Neural cell (in vitro differentiated cells): ENCODE results near the gene UGGT1.

ENCODE experiments used
- CTCF ChIP-seq: fragments of 450-650 bp; IDR thresholded peaks from 2 replicates; pipeline ENCODE4 v1.5.1; 2014; ENCODE audit warnings: antibody characterized with exemption, mild to moderate bottlenecking, moderate library complexity; ENCODE audit not compliant: poor library complexity, severe bottlenecking
- EP300 ChIP-seq: fragments of 450-650 bp; conservative IDR thresholded peaks from 2 replicates; pipeline ENCODE4 v1.6.1; 2014; ENCODE audit warnings: antibody characterized with exemption, mild to moderate bottlenecking, moderate library complexity; ENCODE audit not compliant: poor library complexity, severe bottlenecking
- EZH2 ChIP-seq: fragments of 200-600, 300-800 bp; shearing (Covaris generic), sonication (generic); IDR thresholded peaks from 2 replicates; pipeline ENCODE4 v1.6.1; 2014; ENCODE audit warnings: antibody characterized with exemption, low read length, borderline replicate concordance, mild to moderate bottlenecking; ENCODE audit not compliant: insufficient read depth, poor library complexity, severe bottlenecking
- MXI1 ChIP-seq: fragments of 450-650 bp; conservative IDR thresholded peaks from 2 replicates; pipeline ENCODE4 v1.6.1; 2014; ENCODE audit warnings: antibody characterized with exemption, mild to moderate bottlenecking; ENCODE audit not compliant: poor library complexity, severe bottlenecking
- POLR2AphosphoS5 ChIP-seq: IDR thresholded peaks from 2 replicates; pipeline ENCODE4 v1.6.1; 2012
- RAD21 ChIP-seq: fragments of 450-650 bp; conservative IDR thresholded peaks from 2 replicates; pipeline ENCODE4 v1.6.1; 2014; ENCODE audit warnings: antibody characterized with exemption, mild to moderate bottlenecking, moderate library complexity
- REST ChIP-seq: IDR thresholded peaks from 2 replicates; pipeline ENCODE4 v1.6.1; 2012; ENCODE audit warnings: borderline replicate concordance
- TAF1 ChIP-seq: IDR thresholded peaks from 2 replicates; pipeline ENCODE4 v1.6.1; 2012; ENCODE audit warnings: low read depth

GRCh38 chr2:128086244-128086643 is 4.8 kb upstream of the UGGT1 start:
- TF ChIP-seq CTCF (no peak), EZH2 (no peak), POLR2AphosphoS5 (no peak), MXI1 (no peak), EP300 (no peak), REST (no peak), RAD21 (no peak), TAF1 (no peak)
